MCF 10A (cell line): ENCODE measurements around the gene NIPBL. TPM values are rescaled to one million over a fixed set of nuclear protein-coding genes. Genes with fewer than 3 reads are reported as not detected.
A peak's percentile ranks its signal among the peaks of the same experiment; 100 is the strongest.

Source experiments
- BruUV-seq: library from RNA; stranded (reverse); fragments of 400-500 nt; replicated peaks from 2 replicates; lab custom pipeline; 2021; lab: Mats Ljungman, UMichigan
- CTCF ChIA-PET: fragments of 300-600 bp; sonication (Branson Sonifier 250); formaldehyde crosslinking; extraction: SDS; loops from one replicate; lab custom pipeline; 2021; ENCODE audit warnings: antibody characterized with exemption, inconsistent platforms; lab: Yijun Ruan, JAX
- POLR2A ChIA-PET: fragments of 300-600, 350-650 bp; sonication (Branson Sonifier 250); formaldehyde crosslinking; extraction: SDS; loops from one replicate; lab custom pipeline; 2020; ENCODE audit warnings: antibody characterized with exemption, inconsistent platforms; lab: Yijun Ruan, JAX
- DNase-seq: peaks from one replicate; pipeline ENCODE4 v3.0.0-alpha.2; 2018; ENCODE audit not compliant: unreplicated experiment
- H3K27ac Mint-ChIP-seq: one replicate; pipeline ENCODE4 v1.8.0; 2022; ENCODE audit warnings: mild to moderate bottlenecking, low read depth, mixed read lengths; ENCODE audit not compliant: unreplicated experiment
- H3K27me3 Mint-ChIP-seq: one replicate; pipeline ENCODE4 v1.8.0; 2022; ENCODE audit warnings: mixed read lengths; ENCODE audit not compliant: insufficient read depth, unreplicated experiment
- H3K36me3 Mint-ChIP-seq: one replicate; pipeline ENCODE4 v1.8.0; 2022; ENCODE audit warnings: mild to moderate bottlenecking, moderate library complexity, mixed read lengths; ENCODE audit not compliant: insufficient read depth, unreplicated experiment
- H3K4me1 Mint-ChIP-seq: one replicate; pipeline ENCODE4 v1.8.0; 2022; ENCODE audit warnings: mixed read lengths; ENCODE audit not compliant: insufficient read depth, unreplicated experiment
- H3K4me3 Mint-ChIP-seq: one replicate; pipeline ENCODE4 v1.8.0; 2022; ENCODE audit warnings: mild to moderate bottlenecking, moderate library complexity, mixed read lengths; ENCODE audit not compliant: unreplicated experiment
- H3K9me3 Mint-ChIP-seq: one replicate; pipeline ENCODE4 v1.8.0; 2022; ENCODE audit warnings: mixed read lengths; ENCODE audit not compliant: unreplicated experiment
- CTCF ChIP-seq: fragments of 200-600 bp; IDR thresholded peaks from one replicate; pipeline ENCODE4 v1.8.0; 2022; ENCODE audit warnings: antibody characterized with exemption, mild to moderate bottlenecking; ENCODE audit not compliant: unreplicated experiment
- intact Hi-C: fragments of 100-400 bp; cut with micrococcal nuclease; formaldehyde crosslinking; loops from 2 replicates; pipeline ENCODE4 v1.14.1; 2022
- total RNA-seq: library from RNA; stranded (reverse); gene quantifications from 2 replicates; pipeline ENCODE4 v1.2.3, GENCODE V29; 2022

NIPBL gene
- total RNA-seq, 1 experiment from 2014 or later: 46.2 TPM

DNA sequence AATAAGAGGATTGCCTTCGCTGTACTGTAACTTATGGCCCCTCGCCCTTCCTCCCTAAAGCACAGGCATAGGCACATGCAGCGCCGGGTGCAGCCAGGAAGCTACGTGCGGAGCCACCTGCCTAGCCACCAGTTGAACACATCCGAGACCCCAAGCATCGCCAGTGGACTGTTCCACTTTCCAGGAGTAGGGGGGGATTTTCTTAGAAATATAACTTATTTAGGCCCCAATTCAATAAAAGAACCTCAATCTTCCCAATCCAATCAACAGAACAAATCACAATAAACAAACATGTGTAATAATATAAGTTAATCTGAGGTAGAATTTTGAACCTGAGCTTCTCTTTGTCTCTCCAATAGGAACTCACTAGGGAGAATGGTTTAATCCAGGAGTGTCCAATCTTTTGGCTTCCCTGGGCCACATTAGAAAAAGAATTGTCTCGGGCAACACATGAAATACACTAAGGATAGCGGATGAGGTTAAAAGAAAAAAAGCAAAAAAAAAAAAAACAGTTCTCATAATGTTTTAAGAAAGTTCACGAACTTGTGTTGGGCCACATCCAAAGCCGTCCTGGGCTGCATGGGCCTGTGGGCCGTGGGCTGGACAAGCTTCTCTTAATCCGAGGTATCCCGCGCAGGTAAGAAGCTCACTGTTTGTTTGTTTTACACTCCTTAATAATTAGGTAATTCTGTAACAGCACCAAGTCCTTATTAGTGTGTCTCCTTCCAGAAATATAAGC, 22.0 kb upstream of the NIPBL start:
- TF ChIP-seq CTCF: no peak
- Mint-ChIP-seq H3K36me3 (no peaks in the 10 kb centered on the region), H3K4me1 (no peaks in the 10 kb centered on the region), H3K27ac (no peak overlapping the region), H3K27me3 (no peaks in the 10 kb centered on the region), H3K4me3 (no peak overlapping the region), H3K9me3 (no peaks in the 10 kb centered on the region)
- ChIA-PET CTCF (interaction anchor here (0.6 to 1.6 kb wide), 2 partner anchors 15 to 286 kb away, joined by 3 to 5 read pairs; no protein-coding TSS in a partner anchor), POLR2A (interaction anchor here (0.5 to 1.3 kb wide), 3 partner anchors 17 to 672 kb away, joined by 3 to 4 read pairs (median 3); no protein-coding TSS in a partner anchor)
- intact Hi-C loops: no loop called here
- BruUV-seq: no TSS peak
- DNase-seq: no peak

GRCh38 chr5:36855141-36855495, 21.5 kb upstream of the NIPBL start:
- intact Hi-C loops: no loop called here
- Mint-ChIP-seq H3K36me3 (no peaks in the 10 kb centered on the region), H3K27me3 (no peaks in the 10 kb centered on the region), H3K27ac (no peak overlapping the region), H3K4me1 (no peaks in the 10 kb centered on the region), H3K4me3 (no peak overlapping the region), H3K9me3 (no peaks in the 10 kb centered on the region)
- no peak for DNase-seq
- ChIA-PET CTCF (interaction anchor here (1.0 to 1.6 kb wide), 2 partner anchors 12 to 14 kb away, joined by 4 to 5 read pairs; no protein-coding TSS in a partner anchor), POLR2A (interaction anchor here (0.5 kb wide), 1 partner anchor 673 kb away, joined by 3 read pairs; no protein-coding TSS in a partner anchor)
- BruUV-seq: no TSS peak
- TF ChIP-seq CTCF: no peak

- peaks cover 5% of the 10 kb centered on the region for H3K9me3 Mint-ChIP-seq
- BruUV-seq: no TSS peak
- intact Hi-C loops: no loop called here
- no peak for DNase-seq
- no peaks in the 10 kb centered on the region for H3K36me3 Mint-ChIP-seq
- H3K4me3 Mint-ChIP-seq: no peak overlapping the region
- no peaks in the 10 kb centered on the region for H3K27me3 Mint-ChIP-seq
- ChIA-PET CTCF (interaction anchor here (1.8 kb wide), 1 partner anchor 15 kb away, joined by 4 read pairs; the partner anchor contains the start of gene NIPBL), POLR2A (interaction anchor here (0.6 kb wide), 1 partner anchor 258 kb away, joined by 3 read pairs; no protein-coding TSS in a partner anchor)
- no peak for TF ChIP-seq CTCF
- no peaks in the 10 kb centered on the region for H3K4me1 Mint-ChIP-seq
- H3K27ac Mint-ChIP-seq: no peak overlapping the region
Observed at GRCh38 chr5:36861871-36862270, 14.7 kb upstream of the NIPBL start.

DNA sequence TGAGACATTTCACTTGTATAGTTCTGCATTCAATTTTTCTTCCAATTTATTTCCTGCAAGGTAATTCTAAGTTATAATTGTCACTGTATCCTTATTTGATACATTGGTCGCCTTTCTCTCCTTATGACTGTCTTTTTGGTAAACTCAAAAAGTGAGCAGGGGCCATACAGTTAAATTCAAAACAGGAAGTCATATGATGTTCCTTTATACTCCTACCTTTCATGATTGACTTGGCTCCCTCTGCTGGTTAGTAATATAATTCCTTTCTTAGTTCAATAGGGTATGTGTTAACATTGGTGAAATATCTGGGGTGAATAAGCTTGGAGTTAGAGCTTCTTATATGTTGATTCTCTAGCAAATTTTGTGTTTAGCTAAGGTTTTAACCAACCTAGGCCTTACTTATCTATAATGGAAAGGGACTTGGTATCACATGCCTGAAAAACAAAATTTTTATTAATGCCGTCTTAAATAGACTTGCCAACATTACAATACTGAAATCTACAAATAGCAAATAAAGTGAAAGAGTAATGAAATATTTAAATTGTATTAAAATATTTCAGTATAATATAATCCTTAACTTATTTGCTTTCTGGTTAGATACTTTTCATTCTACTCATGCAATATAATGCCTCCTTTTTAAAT, 6.0 kb upstream of the NIPBL start:
- intact Hi-C loops: loop anchor here (1.0 to 5.0 kb wide), 2 partner anchors 126 to 137 kb away; no protein-coding TSS in a partner anchor
- POLR2A ChIA-PET: interaction anchor here (0.6 to 1.7 kb wide), 4 partner anchors 8 to 194 kb away, joined by 3 to 7 read pairs (median 4); no protein-coding TSS in a partner anchor
- H3K27me3 Mint-ChIP-seq: no peaks in the 10 kb centered on the region
- DNase-seq: peak; percentile 75
- CTCF ChIA-PET: interaction anchor here (0.6 to 6.6 kb wide), 13 partner anchors 71 to 174 kb away, joined by 3 to 57 read pairs (median 4); no protein-coding TSS in a partner anchor
- H3K4me1 Mint-ChIP-seq: peaks cover 20% of the 10 kb centered on the region
- BruUV-seq: no TSS peak
- no peak overlapping the region for H3K4me3 Mint-ChIP-seq
- H3K9me3 Mint-ChIP-seq: peaks cover 5% of the 10 kb centered on the region
- no peak overlapping the region for H3K27ac Mint-ChIP-seq
- H3K36me3 Mint-ChIP-seq: no peaks in the 10 kb centered on the region
- TF ChIP-seq CTCF: peak; percentile 65
